SU-DHL-6 (cell line): Measurements from ENCODE around the gene DICER1.

ENCODE experiments used
- H2AFZ ChIP-seq: fragments of 200-600 bp; sonication (generic); 2 replicates; pipeline ENCODE4 v1.6.1; 2014; ENCODE audit warnings: low read depth, mild to moderate bottlenecking, moderate library complexity, mixed read lengths, antibody characterized with exemption, low read length; ENCODE audit not compliant: severe bottlenecking
- H3F3A ChIP-seq: fragments of 200-600 bp; shearing (Covaris generic); 2 replicates; pipeline ENCODE4 v1.6.0; 2016; ENCODE audit warnings: antibody characterized with exemption, mild to moderate bottlenecking; ENCODE audit not compliant: insufficient read depth
- H3K27ac ChIP-seq: fragments of 200-600 bp; sonication (generic); 2 replicates; pipeline ENCODE4 v1.5.1; 2016; ENCODE audit warnings: low read depth, mild to moderate bottlenecking, low read length, moderate library complexity, mixed read lengths
- H3K27me3 ChIP-seq: fragments of 200-600 bp; sonication (generic), shearing (Covaris generic); 2 replicates; pipeline ENCODE4 v1.6.0; 2014; ENCODE audit warnings: mild to moderate bottlenecking, low read length
- H3K36me3 ChIP-seq: fragments of 200-600 bp; sonication (generic); 2 replicates; pipeline ENCODE4 v1.6.1; 2014; ENCODE audit warnings: mild to moderate bottlenecking, low read length, mixed read lengths
- H3K4me2 ChIP-seq: fragments of 300-600, 200-600 bp; shearing (Covaris generic), sonication (generic); 2 replicates; pipeline ENCODE4 v1.6.0; 2014; ENCODE audit warnings: low read length, low read depth, mild to moderate bottlenecking; ENCODE audit not compliant: poor library complexity, severe bottlenecking
- H3K4me3 ChIP-seq: fragments of 200-600 bp; sonication (generic); 2 replicates; pipeline ENCODE4 v1.5.1; 2014; ENCODE audit warnings: antibody characterized with exemption, low read length, mild to moderate bottlenecking, mixed read lengths; ENCODE audit not compliant: insufficient read depth, poor library complexity, severe bottlenecking
- H3K79me2 ChIP-seq: fragments of 200-600 bp; sonication (generic); 2 replicates; pipeline ENCODE4 v1.6.1; 2014; ENCODE audit warnings: mild to moderate bottlenecking, low read length, moderate library complexity; ENCODE audit not compliant: insufficient read depth
- H3K9ac ChIP-seq: fragments of 200-600 bp; sonication (generic); 2 replicates; pipeline ENCODE4 v1.7.0; 2014; ENCODE audit warnings: mild to moderate bottlenecking, low read length
- H3K9me2 ChIP-seq: fragments of 200-600 bp; sonication (generic); replicated peaks from 2 replicates; pipeline ENCODE4 v1.6.1; 2014; ENCODE audit warnings: low read length; ENCODE audit not compliant: insufficient read depth
- H3K9me3 ChIP-seq: fragments of 200-600 bp; sonication (generic); 2 replicates; pipeline ENCODE4 v1.6.1; 2014; ENCODE audit warnings: low read length, mixed read lengths; ENCODE audit not compliant: insufficient read depth
- H4K20me1 ChIP-seq: fragments of 200-600 bp; sonication (generic); 2 replicates; pipeline ENCODE4 v1.6.1; 2014; ENCODE audit warnings: low read depth, mild to moderate bottlenecking, antibody characterized with exemption, low read length, moderate library complexity, mixed read lengths
- EZH2phosphoT487 ChIP-seq: fragments of 200-600 bp; sonication (generic), shearing (Covaris generic); conservative IDR thresholded peaks from 2 replicates; pipeline ENCODE4 v1.6.1; 2018; ENCODE audit warnings: mild to moderate bottlenecking, antibody characterized with exemption, low read length, moderate library complexity, mixed read lengths
- TF ChIP-seq, protein P1 (sequence below): fragments of 200-600 bp; sonication (generic); IDR thresholded peaks from one replicate; pipeline ENCODE4 v1.5.1; 2017; ENCODE audit warnings: antibody characterized with exemption, mild to moderate bottlenecking, low read length, moderate library complexity; ENCODE audit not compliant: insufficient read depth, poor library complexity, severe bottlenecking

DICER1 gene

DNA sequence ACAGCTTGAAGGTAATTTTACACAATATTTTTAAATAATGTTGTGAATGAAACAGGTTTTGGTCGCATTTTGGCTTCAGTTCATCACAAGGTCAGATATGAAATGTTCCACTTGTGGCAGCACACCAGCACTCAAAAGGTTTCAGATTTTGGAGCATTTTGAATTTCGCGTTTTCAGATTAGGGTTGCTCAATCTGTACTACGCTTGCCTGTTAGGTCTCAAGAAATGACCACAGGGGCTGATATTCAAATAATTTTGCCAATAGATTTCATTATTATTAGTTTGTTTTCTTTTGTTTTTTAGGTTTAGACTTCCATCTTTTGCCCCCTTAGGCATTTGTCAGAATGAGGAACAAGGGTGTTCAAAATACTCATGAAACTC, 29.8 kb downstream of the DICER1 start:
- no peak overlapping the region for H3K27ac ChIP-seq
- H4K20me1 ChIP-seq = 0 out of 2 replicates have a peak, but pooled peaks cover 3% of the 10 kb centered on the region
- no peaks in the 10 kb centered on the region for H3F3A ChIP-seq
- no peak overlapping the region for H3K9ac ChIP-seq
- no peak for TF ChIP-seq EZH2phosphoT487
- TF ChIP-seq, protein P1, sequence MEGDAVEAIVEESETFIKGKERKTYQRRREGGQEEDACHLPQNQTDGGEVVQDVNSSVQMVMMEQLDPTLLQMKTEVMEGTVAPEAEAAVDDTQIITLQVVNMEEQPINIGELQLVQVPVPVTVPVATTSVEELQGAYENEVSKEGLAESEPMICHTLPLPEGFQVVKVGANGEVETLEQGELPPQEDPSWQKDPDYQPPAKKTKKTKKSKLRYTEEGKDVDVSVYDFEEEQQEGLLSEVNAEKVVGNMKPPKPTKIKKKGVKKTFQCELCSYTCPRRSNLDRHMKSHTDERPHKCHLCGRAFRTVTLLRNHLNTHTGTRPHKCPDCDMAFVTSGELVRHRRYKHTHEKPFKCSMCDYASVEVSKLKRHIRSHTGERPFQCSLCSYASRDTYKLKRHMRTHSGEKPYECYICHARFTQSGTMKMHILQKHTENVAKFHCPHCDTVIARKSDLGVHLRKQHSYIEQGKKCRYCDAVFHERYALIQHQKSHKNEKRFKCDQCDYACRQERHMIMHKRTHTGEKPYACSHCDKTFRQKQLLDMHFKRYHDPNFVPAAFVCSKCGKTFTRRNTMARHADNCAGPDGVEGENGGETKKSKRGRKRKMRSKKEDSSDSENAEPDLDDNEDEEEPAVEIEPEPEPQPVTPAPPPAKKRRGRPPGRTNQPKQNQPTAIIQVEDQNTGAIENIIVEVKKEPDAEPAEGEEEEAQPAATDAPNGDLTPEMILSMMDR = no peak
- H3K4me2 ChIP-seq = no peak overlapping the region
- H3K9me2 ChIP-seq = no peaks in the 10 kb centered on the region
- no peaks in the 10 kb centered on the region for H3K79me2 ChIP-seq
- H2AFZ ChIP-seq = no peak overlapping the region
- no peak overlapping the region for H3K4me3 ChIP-seq
- H3K27me3 ChIP-seq = no peaks in the 10 kb centered on the region
- H3K36me3 ChIP-seq = peaks cover 26% of the 10 kb centered on the region
- H3K9me3 ChIP-seq = no peaks in the 10 kb centered on the region

DNA sequence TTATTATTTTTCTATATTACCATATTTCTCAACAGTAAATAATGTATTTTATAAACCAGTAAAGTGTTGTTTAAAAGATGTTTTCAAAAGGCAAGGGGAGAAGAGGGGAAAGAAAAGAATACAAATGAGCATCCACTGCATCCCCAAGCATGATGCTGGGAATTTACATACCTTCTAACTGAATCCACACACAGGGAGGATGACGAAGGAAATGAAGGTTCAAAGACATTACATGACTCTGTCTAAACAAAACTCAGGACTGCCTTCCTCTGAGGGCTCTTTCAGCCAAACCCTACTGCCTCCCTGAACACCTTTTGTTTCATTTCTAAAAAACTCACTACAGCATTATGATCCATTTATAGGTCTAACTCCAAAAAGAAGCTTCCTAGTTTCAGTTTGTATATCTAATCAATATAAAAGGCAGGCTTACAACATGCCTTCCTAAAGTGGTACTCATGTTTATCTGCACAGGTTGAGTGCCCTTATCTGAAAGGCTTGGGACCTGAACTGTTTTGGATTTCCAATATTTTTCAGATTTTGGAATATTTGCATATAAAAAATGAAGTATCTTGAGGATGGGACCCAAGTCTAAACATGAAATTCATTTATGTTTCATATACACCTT, 30.3 kb downstream of the DICER1 start:
- Histone ChIP-seq H3F3A (no peaks in the 10 kb centered on the region), H3K79me2 (no peaks in the 10 kb centered on the region), H3K4me3 (no peak overlapping the region), H3K9me2 (no peaks in the 10 kb centered on the region), H3K36me3 (peaks cover 24% of the 10 kb centered on the region), H3K27me3 (no peaks in the 10 kb centered on the region), H3K9me3 (no peaks in the 10 kb centered on the region), H2AFZ (no peak overlapping the region), H4K20me1 (0 out of 2 replicates have a peak, but pooled peaks cover 3% of the 10 kb centered on the region), H3K4me2 (no peak overlapping the region), H3K9ac (no peak overlapping the region), H3K27ac (no peak overlapping the region)
- TF ChIP-seq EZH2phosphoT487 = no peak
- TF ChIP-seq, protein P1 = no peak

DNA sequence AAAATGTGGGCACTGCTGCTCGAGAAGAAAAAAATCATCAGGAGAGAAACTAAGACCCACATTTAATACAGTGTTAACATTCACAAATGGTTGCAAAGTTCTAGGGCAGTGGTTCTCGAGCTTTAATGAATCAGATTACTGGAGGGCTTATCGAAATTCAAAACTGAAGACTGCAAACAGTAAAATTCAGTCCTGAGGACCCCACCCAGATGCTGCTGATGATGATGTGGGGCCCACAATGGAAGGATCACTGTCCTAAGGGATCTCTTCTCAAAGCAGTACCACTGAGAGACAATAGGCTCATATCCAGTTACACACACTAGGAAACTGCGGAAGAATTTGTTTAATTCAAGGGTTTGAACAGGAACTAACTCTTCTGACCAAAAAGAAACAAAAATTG, 31.4 kb downstream of the DICER1 start:
- no peak overlapping the region for H3K27ac ChIP-seq
- no peak overlapping the region for H3K4me3 ChIP-seq
- TF ChIP-seq EZH2phosphoT487 = no peak
- TF ChIP-seq, protein P1 = no peak
- no peak overlapping the region for H3K9ac ChIP-seq
- H3K4me2 ChIP-seq = no peak overlapping the region
- no peak overlapping the region for H2AFZ ChIP-seq
- no peaks in the 10 kb centered on the region for H3K79me2 ChIP-seq
- H3K27me3 ChIP-seq = no peaks in the 10 kb centered on the region
- H3F3A ChIP-seq = no peaks in the 10 kb centered on the region
- H3K36me3 ChIP-seq = peaks cover 24% of the 10 kb centered on the region
- no peaks in the 10 kb centered on the region for H3K9me3 ChIP-seq
- no peaks in the 10 kb centered on the region for H3K9me2 ChIP-seq
- H4K20me1 ChIP-seq = 0 out of 2 replicates have a peak, but pooled peaks cover 3% of the 10 kb centered on the region
